IPS-18c (cell line): ENCODE results near the gene OR2F1.

Experiments
- H3K4me3 ChIP-seq: 2 replicates; pipeline ENCODE4 v1.7.0; 2013; ENCODE audit warnings: low read depth, mild to moderate bottlenecking, low read length, moderate library complexity; ENCODE audit not compliant: insufficient read depth
- H3K9me3 ChIP-seq: one replicate; pipeline ENCODE4 v1.6.1; 2013; ENCODE audit warnings: mild to moderate bottlenecking, low read length, moderate library complexity; ENCODE audit not compliant: control insufficient read depth, insufficient read depth

The OR2F1 gene

GRCh38 chr7:143938379-143939243, 16.0 kb upstream of the OR2F1 start:
- H3K9me3 ChIP-seq: no peaks in the 10 kb centered on the region
- no peak overlapping the region for H3K4me3 ChIP-seq

GRCh38 chr7:143945423-143945822, 9.2 kb upstream of the OR2F1 start:
- H3K9me3 ChIP-seq: no peaks in the 10 kb centered on the region
- no peak overlapping the region for H3K4me3 ChIP-seq

GRCh38 chr7:143947111-143947510, 7.5 kb upstream of the OR2F1 start:
- no peaks in the 10 kb centered on the region for H3K9me3 ChIP-seq

GRCh38 chr7:143948733-143949132, 5.9 kb upstream of the OR2F1 start:
- Histone ChIP-seq H3K4me3 (no peak overlapping the region), H3K9me3 (no peaks in the 10 kb centered on the region)

More at GRCh38 chr7:143947111-143947510, 7.5 kb upstream of the OR2F1 start:
- H3K4me3 ChIP-seq: no peak overlapping the region

DNA sequence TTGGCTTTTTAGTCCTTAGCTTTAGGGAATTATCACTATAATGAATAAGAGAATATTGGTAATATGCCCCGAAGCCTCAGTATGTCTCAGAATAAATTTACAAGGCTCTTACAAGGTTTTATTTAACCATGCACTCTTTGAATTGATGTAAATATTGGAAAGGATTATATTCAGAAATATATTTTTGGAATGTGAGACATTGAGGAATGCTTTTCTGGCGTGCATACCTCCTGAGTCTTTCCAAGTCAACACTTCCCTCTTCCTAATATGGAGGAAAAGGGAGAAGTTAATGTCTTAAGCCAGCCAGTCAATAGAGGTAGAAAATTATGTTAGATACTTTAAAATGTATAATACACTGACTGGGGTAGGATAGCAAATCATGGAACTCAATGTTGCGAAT, 1.2 kb upstream of the OR2F1 start:
- H3K4me3 ChIP-seq: no peak overlapping the region
- no peaks in the 10 kb centered on the region for H3K9me3 ChIP-seq

DNA sequence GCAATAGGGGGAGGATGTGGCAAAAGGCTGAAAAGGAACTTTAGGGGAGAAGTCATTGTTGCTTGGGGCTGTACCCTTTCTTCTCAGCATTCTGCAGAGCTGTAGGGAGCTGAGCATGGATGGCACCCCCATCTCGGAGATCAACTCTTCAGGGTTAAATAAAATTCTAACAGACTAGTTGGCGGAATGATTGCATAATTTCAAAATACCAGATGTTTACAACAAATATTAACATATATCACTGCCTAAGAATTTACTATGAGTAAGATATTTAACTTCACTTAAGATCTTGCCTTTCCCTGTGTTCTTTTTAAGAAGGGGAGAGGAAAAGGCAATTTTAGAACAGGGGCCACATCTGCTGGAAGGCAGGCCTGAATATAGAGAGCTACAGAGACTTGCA, 509 bp upstream of the OR2F1 start:
- no peaks in the 10 kb centered on the region for H3K9me3 ChIP-seq
- no peak overlapping the region for H3K4me3 ChIP-seq

- H3K4me3 ChIP-seq: no peak overlapping the region
These were observed 4.1 kb downstream of the OR2F1 start for GRCh38 chr7:143958781-143959180.

GRCh38 chr7:143960813-143961610, 6.4 kb downstream of the OR2F1 start:
- no peak overlapping the region for H3K4me3 ChIP-seq
- no peaks in the 10 kb centered on the region for H3K9me3 ChIP-seq

More at GRCh38 chr7:143958781-143959180, 4.1 kb downstream of the OR2F1 start:
- no peaks in the 10 kb centered on the region for H3K9me3 ChIP-seq

DNA sequence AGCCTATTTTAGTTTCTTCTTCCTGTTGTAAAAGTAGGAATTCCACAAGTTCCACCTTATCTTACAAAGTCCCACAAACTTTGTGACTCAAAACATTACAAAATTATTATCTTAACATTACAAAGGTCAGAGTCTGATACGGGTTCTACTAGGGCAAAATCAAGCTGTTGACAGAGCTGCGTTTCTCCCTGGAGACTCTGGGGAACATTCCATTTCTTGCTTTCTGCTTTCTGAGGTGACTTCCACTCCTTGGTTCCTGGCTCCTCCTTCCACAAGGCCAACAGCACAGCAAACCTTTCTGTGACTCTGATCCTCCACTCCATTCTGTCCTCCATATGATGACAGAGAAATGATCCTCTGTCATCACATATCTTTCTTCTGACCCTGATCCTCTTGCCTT, 10.6 kb downstream of the OR2F1 start:
- no peaks in the 10 kb centered on the region for H3K9me3 ChIP-seq
- no peak overlapping the region for H3K4me3 ChIP-seq

DNA sequence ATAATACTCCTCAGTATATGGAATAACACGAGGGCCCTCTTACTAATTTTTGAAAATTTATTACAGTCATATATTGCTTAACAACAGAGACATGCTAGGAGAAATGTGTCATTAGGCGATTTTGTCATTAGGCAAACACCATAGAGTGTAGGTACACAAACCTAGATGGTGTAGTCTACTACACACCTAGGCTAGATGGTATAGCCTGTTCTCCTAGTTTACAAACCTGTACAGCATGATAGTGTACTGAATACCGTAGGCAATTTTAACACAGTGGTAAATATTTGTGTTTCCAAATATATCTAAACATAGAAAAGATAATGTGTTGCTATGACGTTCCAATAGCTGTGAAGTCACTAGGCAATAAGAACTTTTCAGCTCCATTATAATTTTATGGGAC, 12.8 kb downstream of the OR2F1 start:
- no peaks in the 10 kb centered on the region for H3K9me3 ChIP-seq

GRCh38 chr7:143973870-143974416, 19.3 kb downstream of the OR2F1 start:
- Histone ChIP-seq H3K9me3 (no peaks in the 10 kb centered on the region), H3K4me3 (no peak overlapping the region)

More for the DNA sequence above, 12.8 kb downstream of the OR2F1 start:
- H3K4me3 ChIP-seq: no peak overlapping the region

DNA sequence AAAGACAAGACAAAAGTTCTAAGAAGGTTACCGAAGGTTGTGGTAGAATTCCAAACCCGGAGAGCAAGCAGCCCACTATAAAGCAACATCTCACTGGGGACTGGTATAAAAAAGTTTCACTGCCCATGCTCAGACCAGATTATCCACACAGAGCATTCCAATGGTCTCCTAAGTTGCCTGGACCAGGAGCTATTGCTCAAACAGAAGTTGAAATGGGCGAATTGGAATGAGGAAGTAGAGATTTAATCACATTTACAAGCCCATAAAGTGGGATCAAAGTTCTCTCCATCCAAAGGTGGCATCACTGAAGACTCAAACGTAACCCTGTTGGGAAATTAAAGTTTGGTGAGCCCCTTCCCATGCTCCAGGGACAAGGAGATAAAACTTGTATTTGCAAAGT, 19.8 kb downstream of the OR2F1 start:
- Histone ChIP-seq H3K4me3 (no peak overlapping the region), H3K9me3 (no peaks in the 10 kb centered on the region)

DNA sequence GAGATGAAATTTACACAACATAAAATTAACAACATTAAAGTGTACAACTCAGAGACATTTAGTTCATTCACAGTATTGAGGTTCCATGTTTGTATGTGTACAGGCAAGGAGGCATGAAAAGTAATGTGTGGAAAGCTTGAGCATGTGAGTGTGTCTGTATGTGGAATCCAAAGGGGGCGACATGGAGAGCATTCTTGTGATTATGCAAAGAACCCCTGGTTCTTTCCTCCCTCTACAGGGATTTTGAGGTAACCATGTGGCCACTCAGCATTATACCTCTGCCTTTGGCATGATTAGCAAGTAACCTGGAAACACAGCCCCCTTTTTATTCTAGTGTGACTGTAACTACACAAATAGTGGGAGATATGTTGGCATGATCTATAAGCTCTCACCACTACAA, 21.0 kb downstream of the OR2F1 start:
- no peak overlapping the region for H3K4me3 ChIP-seq
- H3K9me3 ChIP-seq: no peaks in the 10 kb centered on the region

- H3K9me3 ChIP-seq: no peaks in the 10 kb centered on the region
- H3K4me3 ChIP-seq: no peak overlapping the region
These were observed 23.9 kb downstream of the OR2F1 start for GRCh38 chr7:143978585-143978984.

- Histone ChIP-seq H3K4me3 (no peak overlapping the region), H3K9me3 (no peaks in the 10 kb centered on the region)
These were observed 24.7 kb downstream of the OR2F1 start for GRCh38 chr7:143979359-143979758.

DNA sequence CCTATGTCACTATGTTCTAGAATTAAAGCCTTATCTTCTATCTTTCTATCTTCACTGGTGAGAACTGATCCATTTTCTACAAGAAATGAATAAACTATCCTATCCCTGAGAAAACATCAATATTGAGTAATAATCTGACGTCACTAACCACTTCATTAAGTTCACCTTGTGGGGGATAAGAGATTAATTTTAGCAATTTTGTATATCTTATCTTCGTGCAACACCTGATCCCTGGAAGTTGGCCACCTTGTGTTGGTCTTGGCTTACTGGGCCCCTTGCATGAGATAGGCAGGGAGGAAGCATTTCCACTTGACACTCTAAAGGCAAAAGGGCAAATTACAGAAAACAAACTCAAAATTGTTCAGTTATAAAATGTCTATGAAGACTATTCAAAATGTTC, 25.4 kb downstream of the OR2F1 start:
- peaks cover 2% of the 10 kb centered on the region for H3K9me3 ChIP-seq

DNA sequence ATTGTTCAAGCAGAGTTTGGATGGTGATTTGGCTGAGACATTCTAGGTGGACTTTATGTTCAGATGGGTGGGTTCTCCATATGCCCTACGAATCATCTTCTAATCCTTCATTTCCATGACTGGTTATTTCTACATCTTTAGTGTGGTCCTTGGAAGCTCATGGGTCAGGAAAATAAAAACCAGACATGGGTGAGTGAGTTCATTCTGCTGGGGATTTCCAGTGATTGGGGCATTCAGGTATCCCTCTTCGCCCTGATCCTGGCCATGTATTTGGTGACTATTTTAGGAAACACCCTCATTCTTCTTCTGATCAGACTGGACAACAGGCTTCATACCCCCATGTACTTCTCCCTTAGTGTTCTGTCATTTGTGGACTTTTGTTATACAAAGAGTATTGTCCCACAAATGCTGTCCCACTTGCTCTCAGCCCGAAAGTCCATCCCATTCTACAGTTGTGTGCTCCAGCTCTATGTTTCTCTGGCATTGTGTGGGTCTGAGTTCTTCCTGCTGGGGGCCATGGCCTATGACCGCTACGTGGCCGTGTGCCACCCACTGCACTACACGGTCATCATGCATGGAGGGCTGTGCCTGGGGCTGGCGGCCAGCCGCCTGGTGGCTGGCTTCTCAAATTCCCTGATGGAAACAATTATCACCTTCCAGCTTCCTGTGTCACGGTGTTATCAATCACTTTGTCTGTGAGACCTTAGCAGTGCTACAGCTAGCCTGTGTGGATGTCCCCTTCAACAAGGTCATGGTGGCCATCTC, 26.3 kb downstream of the OR2F1 start:
- Histone ChIP-seq H3K4me3 (no peak overlapping the region), H3K9me3 (peaks cover 2% of the 10 kb centered on the region)

More for the DNA sequence above, 25.4 kb downstream of the OR2F1 start:
- no peak overlapping the region for H3K4me3 ChIP-seq
